Stomach (tissue), 9 donors: ENCODE measurements around the gene SLC22A14. TPM values are rescaled to one million over a fixed set of nuclear protein-coding genes. Genes with fewer than 3 reads are reported as not detected.

Source experiments
- DNase-seq, 2 donors: peaks; one replicate each; pipeline versions ENCODE4 v3.0.0 to v3.0.0-alpha.2; 2013 to 2019
- H3K27ac ChIP-seq, 5 donors: fragments of 200-600 bp in 4 of 5; sonication (generic) in 4 of 5; one replicate each; pipeline ENCODE4 v1.5.1; 2013 to 2019; ENCODE audit warnings: mild to moderate bottlenecking in 1 of 5, moderate library complexity in 1 of 5
- H3K27me3 ChIP-seq, 3 donors: fragments of 200-600 bp; sonication (generic); one replicate each; pipeline ENCODE4 v1.5.1; 2017 to 2019; ENCODE audit warnings: mixed run types in 1 of 3
- H3K36me3 ChIP-seq, 4 donors: fragments of 200-600 bp; sonication (generic); 1 replicate in 3 of 4; 2 replicates in 1 of 4; pipeline ENCODE4 v1.5.1; 2016 to 2019
- H3K4me1 ChIP-seq, 4 donors: fragments of 200-600 bp; sonication (generic); one replicate each; pipeline ENCODE4 v1.5.1; 2016 to 2019
- H3K4me3 ChIP-seq, 4 donors: fragments of 200-600 bp; sonication (generic) in 3 of 4; one replicate each; pipeline ENCODE4 v1.5.1; 2016 to 2019; ENCODE audit warnings: mild to moderate bottlenecking in 1 of 4
- H3K9me3 ChIP-seq, 4 donors: fragments of 200-600 bp; sonication (generic); one replicate each; pipeline ENCODE4 v1.5.1; 2016 to 2019
- EP300 ChIP-seq: sonication (generic); formaldehyde crosslinking; IDR thresholded peaks from one replicate; pipeline ENCODE4 v1.6.1; 2017; ENCODE audit warnings: antibody characterized with exemption
- POLR2A ChIP-seq, 4 donors: fragments of 450-650 bp; IDR thresholded peaks; one replicate each; pipeline ENCODE4 v1.6.1; 2016; ENCODE audit warnings: antibody characterized with exemption in 4 of 4, control low read depth in 2 of 4, mild to moderate bottlenecking in 1 of 4, moderate library complexity in 1 of 4
- POLR2AphosphoS5 ChIP-seq, 3 donors: sonication (generic); formaldehyde crosslinking; IDR thresholded peaks; one replicate each; pipeline ENCODE4 v1.6.1; 2016; ENCODE audit warnings: antibody characterized with exemption in 3 of 3
- WGBS, 5 donors: extraction: QIAGEN DNeasy Blood & Tissue Kit in 3 of 5; methylation state at CpG; one replicate each; pipeline versions ENCODE4 v1.1.5 to v1.1.7; 2013 to 2018; 5-methylcytosine and 5-hydroxymethylcytosine counted together
- intact Hi-C: fragments of 100-400 bp; cut with DNase I; formaldehyde crosslinking; loops from one replicate; pipeline ENCODE4 v1.15.1; 2023; ENCODE audit warnings: low total_unique reads
- polyA plus RNA-seq, 3 donors: library from polyadenylated mRNA; stranded (reverse); fragments of 200-250 nt; gene quantifications; one replicate each; pipeline ENCODE4 v1.2.3, GENCODE V29; 2013
- total RNA-seq, 5 donors: library from RNA; depleted of rRNA; stranded (reverse); fragments of >200 nt; gene quantifications; one replicate each; pipeline versions ENCODE4 v1.1.0 to v1.2.3, GENCODE V29; 2014 to 2016
- TF ChIP-seq, protein P1 (sequence below), 7 experiments: fragments of 450-650 bp in 4 of 7; fragments of 200-600 bp in 3 of 7; sonication (generic) in 3 of 7; IDR thresholded peaks; one replicate each; pipeline ENCODE4 v1.5.1; 2016 to 2019; ENCODE audit warnings: antibody characterized with exemption in 7 of 7, control low read depth in 2 of 7, mild to moderate bottlenecking in 1 of 7
- donor health status: healthy with polysubstance abuse.
- donor health status: Bipolar disorder and iron deficiency.
- donor health status: healthy.

SLC22A14 gene
- total and polyA plus RNA-seq, 8 donors: 0.08 to 0.31 TPM; not detected in 6

DNA sequence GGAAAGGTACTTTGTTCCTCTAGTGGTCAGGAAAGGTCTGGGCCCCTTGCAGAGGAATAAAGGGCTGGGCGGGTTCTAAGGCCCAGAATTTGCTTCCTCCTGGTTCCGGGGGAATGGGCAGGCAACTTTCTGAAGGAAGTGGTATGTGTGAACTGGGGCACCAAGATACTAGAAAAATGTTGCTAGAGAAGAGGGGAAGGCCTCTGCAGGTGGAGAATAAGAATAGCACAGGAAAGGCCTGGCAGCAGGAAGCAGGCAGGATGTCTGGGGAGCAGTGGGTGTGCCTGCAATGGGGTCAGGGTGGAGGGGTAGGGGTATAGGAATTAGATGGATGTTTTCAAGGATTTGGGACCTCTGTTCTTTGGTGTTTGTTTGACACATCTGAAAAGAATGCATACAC lies 14.4 kb upstream of the SLC22A14 start:
- no peaks in the 10 kb centered on the region for H3K4me1 ChIP-seq
- WGBS, 5 donors: 72 to 91% (median 87%) methylated on average over 2 of the region's 2 CpGs
- no peak overlapping the region for H3K4me3 ChIP-seq
- TF ChIP-seq POLR2AphosphoS5 (IDR thresholded peaks at IDR 0.05) (no peak), POLR2A (IDR thresholded peaks at IDR 0.05) (no peak)
- H3K27ac ChIP-seq: no peak overlapping the region
- intact Hi-C loops: no loop called here
- H3K9me3 ChIP-seq: no peaks in the 10 kb centered on the region
- DNase-seq: no peak
- no peaks in the 10 kb centered on the region for H3K27me3 ChIP-seq
- peaks cover 0 to 5% (median 0%) of the 10 kb centered on the region in 4 donors for H3K36me3 ChIP-seq

DNA sequence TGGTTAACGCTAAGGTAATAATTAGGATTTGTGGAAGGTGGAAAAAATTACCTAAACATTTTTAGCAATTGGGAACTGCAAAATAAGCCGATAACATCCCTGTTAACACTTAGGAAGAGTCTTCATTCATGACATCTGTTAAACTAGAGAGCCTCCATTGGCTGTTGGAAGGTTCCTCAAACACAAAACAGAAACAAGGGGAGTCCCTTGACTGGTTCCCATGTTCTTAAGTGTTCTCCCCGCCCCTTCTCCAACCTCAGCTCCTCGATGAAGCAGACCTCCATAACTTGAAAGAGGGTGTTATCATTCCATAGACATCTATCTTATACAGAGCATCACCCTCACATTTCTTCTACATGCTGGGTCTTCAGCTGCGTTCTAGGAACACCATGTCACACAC lies 14.0 kb upstream of the SLC22A14 start:
- no peak for DNase-seq
- Histone ChIP-seq H3K27me3 (no peaks in the 10 kb centered on the region), H3K36me3 (peaks cover 0 to 5% (median 0%) of the 10 kb centered on the region in 4 donors), H3K9me3 (no peaks in the 10 kb centered on the region), H3K27ac (no peak overlapping the region), H3K4me3 (no peak overlapping the region), H3K4me1 (no peaks in the 10 kb centered on the region)
- TF ChIP-seq POLR2A (IDR thresholded peaks at IDR 0.05) (no peak), POLR2AphosphoS5 (IDR thresholded peaks at IDR 0.05) (no peak), EP300 (no peak)
- TF ChIP-seq, protein P1, sequence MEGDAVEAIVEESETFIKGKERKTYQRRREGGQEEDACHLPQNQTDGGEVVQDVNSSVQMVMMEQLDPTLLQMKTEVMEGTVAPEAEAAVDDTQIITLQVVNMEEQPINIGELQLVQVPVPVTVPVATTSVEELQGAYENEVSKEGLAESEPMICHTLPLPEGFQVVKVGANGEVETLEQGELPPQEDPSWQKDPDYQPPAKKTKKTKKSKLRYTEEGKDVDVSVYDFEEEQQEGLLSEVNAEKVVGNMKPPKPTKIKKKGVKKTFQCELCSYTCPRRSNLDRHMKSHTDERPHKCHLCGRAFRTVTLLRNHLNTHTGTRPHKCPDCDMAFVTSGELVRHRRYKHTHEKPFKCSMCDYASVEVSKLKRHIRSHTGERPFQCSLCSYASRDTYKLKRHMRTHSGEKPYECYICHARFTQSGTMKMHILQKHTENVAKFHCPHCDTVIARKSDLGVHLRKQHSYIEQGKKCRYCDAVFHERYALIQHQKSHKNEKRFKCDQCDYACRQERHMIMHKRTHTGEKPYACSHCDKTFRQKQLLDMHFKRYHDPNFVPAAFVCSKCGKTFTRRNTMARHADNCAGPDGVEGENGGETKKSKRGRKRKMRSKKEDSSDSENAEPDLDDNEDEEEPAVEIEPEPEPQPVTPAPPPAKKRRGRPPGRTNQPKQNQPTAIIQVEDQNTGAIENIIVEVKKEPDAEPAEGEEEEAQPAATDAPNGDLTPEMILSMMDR (IDR thresholded peaks at IDR 0.05): no peak
- 69 to 80% (median 78%) methylated on average over 5 of the region's 5 CpGs for WGBS, 5 donors
- intact Hi-C loops: no loop called here

DNA sequence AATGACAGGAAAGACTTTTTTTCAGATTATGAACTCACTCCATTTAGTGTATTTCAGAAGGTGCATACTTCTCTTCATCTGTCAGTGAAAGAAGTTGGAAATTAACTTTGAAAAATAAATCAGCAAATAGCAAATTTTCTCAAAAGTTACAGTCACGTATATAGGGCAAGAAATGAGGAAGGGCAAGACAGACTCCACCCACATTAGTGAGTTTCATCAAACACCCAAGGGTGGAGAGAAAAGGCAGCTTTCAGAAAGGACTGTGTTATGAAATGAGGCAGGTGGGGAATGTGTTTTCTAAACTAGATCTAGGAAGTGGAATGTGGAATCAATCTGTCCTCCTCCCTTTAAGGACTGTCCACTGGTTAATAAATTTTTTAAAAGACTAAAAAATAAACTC lies 13.6 kb upstream of the SLC22A14 start:
- WGBS, 5 donors: 60 to 86% (median 69%) methylated on average over 1 of the region's 1 CpG
- Histone ChIP-seq H3K9me3 (no peaks in the 10 kb centered on the region), H3K4me1 (no peaks in the 10 kb centered on the region), H3K36me3 (peaks cover 0 to 5% (median 0%) of the 10 kb centered on the region in 4 donors), H3K4me3 (no peak overlapping the region), H3K27me3 (no peaks in the 10 kb centered on the region), H3K27ac (no peak overlapping the region)
- DNase-seq: no peak
- intact Hi-C loops: no loop called here
- TF ChIP-seq EP300 (no peak), POLR2A (IDR thresholded peaks at IDR 0.05) (no peak), POLR2AphosphoS5 (IDR thresholded peaks at IDR 0.05) (no peak)
- TF ChIP-seq, protein P1 (IDR thresholded peaks at IDR 0.05): no peak

DNA sequence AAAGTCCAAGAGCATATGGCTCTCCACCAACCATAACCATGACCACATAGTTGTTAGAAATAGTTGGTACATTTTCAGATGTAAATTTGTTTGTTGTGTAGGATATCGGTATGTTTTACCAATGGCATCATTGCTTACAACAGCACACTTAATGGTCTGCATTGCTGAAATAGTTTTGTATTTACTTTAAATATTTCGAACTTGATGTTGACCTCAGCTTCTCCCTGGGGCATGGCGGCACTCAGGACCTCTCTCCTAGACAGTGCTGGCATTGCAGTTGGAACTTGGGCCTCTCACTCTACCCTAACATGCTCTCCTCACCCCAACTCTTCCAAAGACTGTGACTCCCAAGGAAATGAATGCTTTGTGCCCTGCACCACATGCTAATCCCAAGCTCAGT lies 11.5 kb upstream of the SLC22A14 start:
- Histone ChIP-seq H3K4me1 (no peaks in the 10 kb centered on the region), H3K27ac (no peak overlapping the region), H3K9me3 (no peaks in the 10 kb centered on the region), H3K36me3 (peaks cover 0 to 21% (median 10%) of the 10 kb centered on the region in 4 donors), H3K4me3 (no peak overlapping the region), H3K27me3 (no peaks in the 10 kb centered on the region)
- 86 to 94% (median 89%) methylated on average over 3 of the region's 3 CpGs for WGBS, 5 donors
- intact Hi-C loops: no loop called here
- no peak for TF ChIP-seq POLR2AphosphoS5 (IDR thresholded peaks at IDR 0.05)
- no peak for TF ChIP-seq POLR2A (IDR thresholded peaks at IDR 0.05)
- TF ChIP-seq, protein P1 (IDR thresholded peaks at IDR 0.05): no peak
- no peak for TF ChIP-seq EP300
- no peak for DNase-seq

DNA sequence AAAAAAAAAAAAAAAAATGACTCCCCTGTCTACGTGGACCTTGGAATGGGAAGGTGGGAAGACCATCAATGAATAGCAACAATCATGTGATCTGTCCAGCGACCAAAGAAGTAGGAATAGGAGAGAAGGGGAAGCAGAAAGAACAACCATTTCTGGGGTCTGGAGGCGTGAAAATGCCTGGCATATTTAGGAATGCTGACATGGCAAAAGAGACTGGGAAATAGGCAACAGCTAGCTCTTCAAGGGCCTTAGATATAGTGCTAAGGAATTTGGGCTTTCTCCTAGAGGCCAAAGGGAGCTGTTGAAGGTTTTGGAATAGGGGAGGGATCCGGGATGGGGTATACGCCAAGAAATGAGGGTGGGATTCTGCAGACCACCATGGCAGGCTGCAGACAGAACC lies 10.5 kb upstream of the SLC22A14 start:
- Histone ChIP-seq H3K27ac (no peak overlapping the region), H3K36me3 (peaks cover 0 to 26% (median 17%) of the 10 kb centered on the region in 4 donors), H3K27me3 (no peaks in the 10 kb centered on the region), H3K9me3 (no peaks in the 10 kb centered on the region), H3K4me1 (no peaks in the 10 kb centered on the region), H3K4me3 (no peak overlapping the region)
- DNase-seq: no peak
- intact Hi-C loops: no loop called here
- TF ChIP-seq EP300: no peak
- no peak for TF ChIP-seq POLR2AphosphoS5 (IDR thresholded peaks at IDR 0.05)
- TF ChIP-seq, protein P1 (IDR thresholded peaks at IDR 0.05): no peak
- TF ChIP-seq POLR2A (IDR thresholded peaks at IDR 0.05): no peak
- 92 to 98% (median 94%) methylated on average over 5 of the region's 5 CpGs for WGBS, 5 donors
